HepG2 (cell line): Measurements from ENCODE around the gene CD300C. TPM values are rescaled to one million over a fixed set of nuclear protein-coding genes. Genes with fewer than 3 reads are reported as not detected.

Source experiments
- ATAC-seq: fragments of 200-7000 bp; cut with Tn5 transposase; 3 replicates; pipeline ENCODE4 v1.9.1; 2020; ENCODE audit warnings: mild to moderate bottlenecking, moderate library complexity
- BruUV-seq: library from RNA; stranded (reverse); fragments of 400-500 nt; replicated peaks from 2 replicates; lab custom pipeline; 2021; lab: Mats Ljungman, UMichigan
- CTCF ChIA-PET: fragments of 300-600 bp; formaldehyde crosslinking; extraction: SDS; loops from one replicate; lab custom pipeline; 2021; ENCODE audit warnings: low total read pairs, inconsistent platforms, low intra/inter-chr PET ratio; lab: Yijun Ruan, JAX
- POLR2A ChIA-PET: fragments of 350-600 bp; sonication (Branson Sonifier 250); formaldehyde crosslinking; loops from one replicate; lab custom pipeline; 2020; ENCODE audit warnings: antibody characterized with exemption, inconsistent platforms; lab: Yijun Ruan, JAX
- DNase-seq: peaks from one replicate; pipeline ENCODE4 v3.0.0-alpha.2; 2015; ENCODE audit warnings: low spot score
- FAIRE-seq: peaks from 3 replicates; lab custom pipeline; 2011; peaks lifted over from hg19 to GRCh38; lab: Jason Lieb, UNC
- H2AFZ ChIP-seq: one replicate; pipeline ENCODE4 v1.6.1; 2011; ENCODE audit warnings: low read length, inconsistent platforms
- H3K27ac ChIP-seq: fragments of 300-600 bp; 3 replicates; pipeline ENCODE4 v1.8.0; 2011; ENCODE audit warnings: mixed run types, mild to moderate bottlenecking, mixed read lengths, low read length, inconsistent platforms; ENCODE audit not compliant: insufficient read depth; ENCODE audit errors: extremely low read length
- H3K27me3 ChIP-seq, 2 experiments: fragments of 200-600 bp in 1 of 2; 2 replicates in 1 of 2; 3 replicates in 1 of 2; pipeline versions ENCODE4 v1.6.0 to v1.8.0; 2011; ENCODE audit warnings: low read length in 2 of 2, mild to moderate bottlenecking in 2 of 2, moderate library complexity in 2 of 2, inconsistent platforms in 1 of 2; ENCODE audit not compliant: insufficient read depth in 2 of 2, control insufficient read depth in 1 of 2
- H3K36me3 ChIP-seq, 2 experiments: fragments of 200-600 bp in 1 of 2; replicated peaks in 1 of 2; 2 replicates in 1 of 2; 3 replicates in 1 of 2; pipeline versions ENCODE4 v1.5.1 to v1.8.0; 2011; ENCODE audit warnings: low read length in 2 of 2, inconsistent platforms in 1 of 2; ENCODE audit not compliant: insufficient read depth in 2 of 2, control insufficient read depth in 1 of 2
- H3K4me1 ChIP-seq: 2 replicates; pipeline ENCODE4 v1.5.1; 2012; ENCODE audit warnings: low read length, inconsistent platforms; ENCODE audit not compliant: insufficient read depth
- H3K4me2 ChIP-seq: 2 replicates; pipeline ENCODE4 v1.6.0; 2011; ENCODE audit warnings: low read depth, low read length, inconsistent platforms
- H3K4me3 ChIP-seq, 3 experiments: fragments of 200-600 bp in 1 of 3; sonication (generic), shearing (Covaris generic) in 1 of 3; replicated peaks in 1 of 3; 2 replicates each; pipeline ENCODE4 v1.5.1; 2011 to 2016; ENCODE audit warnings: low read length in 3 of 3, inconsistent platforms in 2 of 3, low read depth in 2 of 3, mild to moderate bottlenecking in 2 of 3, control low read depth in 1 of 3, mixed read lengths in 1 of 3; ENCODE audit not compliant: insufficient read depth in 1 of 3
- H3K79me2 ChIP-seq: one replicate; pipeline ENCODE4 v1.6.1; 2011; ENCODE audit warnings: low read length, inconsistent platforms; ENCODE audit not compliant: insufficient read depth
- H3K9ac ChIP-seq: 2 replicates; pipeline ENCODE4 v1.6.0; 2011; ENCODE audit warnings: mild to moderate bottlenecking, low read depth, low read length, inconsistent platforms; ENCODE audit not compliant: insufficient read depth
- H3K9me3 ChIP-seq: 2 replicates; pipeline ENCODE4 v1.5.1; 2012; ENCODE audit warnings: mild to moderate bottlenecking, low read length
- H4K20me1 ChIP-seq: 2 replicates; pipeline ENCODE4 v1.6.0; 2011; ENCODE audit warnings: inconsistent platforms, mild to moderate bottlenecking, low read length, moderate library complexity; ENCODE audit not compliant: insufficient read depth
- ETV6 ChIP-seq: sonication (generic); formaldehyde crosslinking; conservative IDR thresholded peaks from 2 replicates; pipeline ENCODE4 v1.4.0; 2020; ENCODE audit warnings: missing genetic modification reagents
- KLF15 ChIP-seq: sonication (generic); formaldehyde crosslinking; IDR thresholded peaks from 2 replicates; pipeline ENCODE4 v1.8.1; 2023; ENCODE audit warnings: borderline replicate concordance, mild to moderate bottlenecking, inconsistent platforms, missing genetic modification reagents, mixed read lengths
- RFX5 ChIP-seq: IDR thresholded peaks from 2 replicates; pipeline ENCODE4 v1.6.1; 2011; ENCODE audit warnings: low read depth, low read length, improper control_type of control experiment
- SKI ChIP-seq: fragments of 450-650 bp; IDR thresholded peaks from one replicate; pipeline ENCODE4 v1.6.1; 2018; ENCODE audit warnings: mild to moderate bottlenecking; ENCODE audit not compliant: partially characterized antibody
- ZNF33A ChIP-seq: sonication (generic); formaldehyde crosslinking; IDR thresholded peaks from 2 replicates; pipeline ENCODE4 v1.5.1; 2020; ENCODE audit warnings: missing genetic modification reagents, mild to moderate bottlenecking, moderate library complexity, borderline replicate concordance
- ZNF878 ChIP-seq: sonication (generic); formaldehyde crosslinking; IDR thresholded peaks from 2 replicates; pipeline ENCODE4 v1.8.1; 2023; ENCODE audit warnings: mild to moderate bottlenecking, missing genetic modification reagents, moderate library complexity
- WGBS: methylation state at CpG from one replicate; pipeline ENCODE4 v1.1.6; 2017; ENCODE audit warnings: low lambda C conversion rate; 5-methylcytosine and 5-hydroxymethylcytosine counted together
- in situ Hi-C: cut with HindIII; loops from 2 replicates; pipeline ENCODE4 v1.10.0; 2017; ENCODE audit warnings: low pct_unique_long_range_greater_than_20kb; ENCODE audit not compliant: extremely low pct_ligation_motif_present
- intact Hi-C: fragments of 100-400 bp; cut with micrococcal nuclease; formaldehyde crosslinking; loops from one replicate; pipeline ENCODE4 v1.10.0; 2022; ENCODE audit not compliant: unreplicated experiment
- polyA plus RNA-seq, 8 experiments: library from polyadenylated mRNA; depleted of rRNA in 3 of 8; stranded (reverse) in 7 of 8; unstranded in 1 of 8; fragments of >200 nt; fragmentation: Illumina TruSeq in 4 of 8; extraction: Trizol in 4 of 8; gene quantifications; 2 replicates each; pipeline versions ENCODE4 v1.2.1 to v1.2.3, GENCODE V29; 2011 to 2016; ENCODE audit warnings: low read depth in 4 of 8, missing spikeins in 1 of 8, mixed read lengths in 1 of 8; ENCODE audit not compliant: insufficient read depth in 1 of 8
- total RNA-seq, 5 experiments: library from RNA; depleted of rRNA; stranded (reverse); fragments of >200 nt; fragmentation: Illumina TruSeq; extraction: Trizol; gene quantifications; 2 replicates each; pipeline ENCODE4 v1.2.3, GENCODE V29; 2016; ENCODE audit warnings: low read depth in 1 of 5

Gene CD300C
- total and polyA plus RNA-seq, 2 of the 13 experiments (the other 11 are each of a cell fraction or from before 2014, with no cell fraction given), result not detected

GRCh38 chr17:74532115-74532514, 13.8 kb downstream of the CD300C start:
- in situ Hi-C loops (no loop called here), intact Hi-C loops (loop anchor here (5.0 kb wide), 2 partner anchors 75 to 165 kb away; partner anchors contain the start of gene GPR142)
- BruUV-seq, result no TSS peak
- no peak overlapping the region for H3K4me3 ChIP-seq
- no peak for DNase-seq
- no peaks in the 10 kb centered on the region for H3K36me3 ChIP-seq
- H2AFZ ChIP-seq, result no peak overlapping the region
- no peaks in the 10 kb centered on the region for H3K79me2 ChIP-seq
- CTCF ChIA-PET, result interaction anchor here (1.3 to 1.7 kb wide), 2 partner anchors 153 to 178 kb away, joined by 7 read pairs; no protein-coding TSS in a partner anchor
- no peak overlapping the region for H3K9ac ChIP-seq
- peaks cover 3 to 50% of the 10 kb centered on the region in 2 experiments; a peak in 4 of 5 replicates for H3K27me3 ChIP-seq
- POLR2A ChIA-PET, result no interaction called here
- no peak for ATAC-seq
- no peaks in the 10 kb centered on the region for H3K9me3 ChIP-seq
- no peak for FAIRE-seq
- no peaks in the 10 kb centered on the region for H4K20me1 ChIP-seq
- 18% methylated on average over 10 of the region's 10 CpGs for WGBS
- no peak overlapping the region for H3K4me2 ChIP-seq
- no peak overlapping the region for H3K27ac ChIP-seq
- no peak for TF ChIP-seq ZNF33A (CRISPR knock-in tag)
- TF ChIP-seq SKI, result no peak
- no peak for TF ChIP-seq RFX5
- TF ChIP-seq KLF15, result no peak
- TF ChIP-seq ETV6 (CRISPR knock-in tag), result no peak
- no peaks in the 10 kb centered on the region for H3K4me1 ChIP-seq

- DNase-seq, result no peak
- Histone ChIP-seq H3K4me2 (no peak within 1 kb of the TSS), H3K4me1 (no peaks in the 10 kb centered on the region), H3K4me3 (no peak within 1 kb of the TSS), H3K9ac (no peak within 1 kb of the TSS), H3K27ac (no peak within 1 kb of the TSS), H2AFZ (no peak within 1 kb of the TSS), H4K20me1 (no peaks in the 10 kb centered on the region), H3K36me3 (no peaks in the 10 kb centered on the region), H3K79me2 (no peaks in the 10 kb centered on the region), H3K27me3 (peaks cover 3 to 58% of the 10 kb centered on the region in 2 experiments; a peak in 4 of 5 replicates), H3K9me3 (no peaks in the 10 kb centered on the region)
- TF ChIP-seq ZNF878, result no peak
- no TSS peak for BruUV-seq
- ChIA-PET CTCF (no interaction called here), POLR2A (no interaction called here)
- WGBS, result 15% methylated on average over 10 of the region's 10 CpGs
- FAIRE-seq, result no peak
- intact Hi-C loops, result loop anchor here (5.0 kb wide), 2 partner anchors 74 to 164 kb away; partner anchors contain the start of gene GPR142
- no peak for ATAC-seq
- in situ Hi-C loops, result no loop called here
Measured at GRCh38 chr17:74531231-74531761, 14.6 kb downstream of the CD300C start, which contains the start of gene CD300LB. Gene CD300LB (minus strand): TSS chr17:74531475. CDS start chr17:74531350, 125 bp downstream.
